Measurements from ENCODE around the gene RAB25.

RAB25 gene

DNA sequence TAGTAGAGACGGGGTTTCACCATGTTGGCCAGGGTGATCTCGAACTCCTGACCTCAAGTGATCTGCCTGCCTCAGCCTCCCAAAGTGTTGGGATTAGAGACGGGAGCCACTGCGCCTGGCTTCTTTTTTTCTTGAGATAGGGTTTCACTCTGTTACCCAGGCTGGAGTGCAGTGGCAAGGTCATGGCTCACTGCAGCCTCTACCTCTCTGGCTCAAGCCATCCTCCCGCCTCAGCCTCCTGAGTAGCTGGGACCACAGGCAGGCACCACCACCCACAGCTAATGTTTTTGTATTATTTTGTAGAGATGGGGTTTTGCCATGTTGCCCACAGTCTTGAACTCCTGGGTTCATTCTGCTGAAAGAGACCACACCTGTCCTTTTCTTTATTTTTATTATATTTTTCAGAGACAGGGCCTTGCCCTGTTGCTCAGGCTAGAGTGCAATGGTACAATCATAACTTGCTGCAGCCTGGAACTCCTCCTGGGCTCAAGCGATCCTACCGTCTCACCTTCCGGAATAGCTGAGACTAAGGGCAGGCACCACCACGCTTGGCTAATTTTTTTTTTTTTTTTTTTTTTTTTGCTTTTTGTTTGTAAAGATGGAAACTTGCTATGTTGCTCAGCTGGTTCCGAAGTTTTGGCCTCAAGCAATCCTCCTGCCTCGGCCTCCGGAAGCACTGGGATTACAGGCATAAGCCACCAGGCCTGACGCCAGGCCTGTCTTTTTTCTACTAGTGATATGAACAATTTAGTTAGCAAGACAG is 56.6 kb downstream of the RAB25 start:
- no peak for DNase-seq (ENCODE audit: low spot score)

DNA sequence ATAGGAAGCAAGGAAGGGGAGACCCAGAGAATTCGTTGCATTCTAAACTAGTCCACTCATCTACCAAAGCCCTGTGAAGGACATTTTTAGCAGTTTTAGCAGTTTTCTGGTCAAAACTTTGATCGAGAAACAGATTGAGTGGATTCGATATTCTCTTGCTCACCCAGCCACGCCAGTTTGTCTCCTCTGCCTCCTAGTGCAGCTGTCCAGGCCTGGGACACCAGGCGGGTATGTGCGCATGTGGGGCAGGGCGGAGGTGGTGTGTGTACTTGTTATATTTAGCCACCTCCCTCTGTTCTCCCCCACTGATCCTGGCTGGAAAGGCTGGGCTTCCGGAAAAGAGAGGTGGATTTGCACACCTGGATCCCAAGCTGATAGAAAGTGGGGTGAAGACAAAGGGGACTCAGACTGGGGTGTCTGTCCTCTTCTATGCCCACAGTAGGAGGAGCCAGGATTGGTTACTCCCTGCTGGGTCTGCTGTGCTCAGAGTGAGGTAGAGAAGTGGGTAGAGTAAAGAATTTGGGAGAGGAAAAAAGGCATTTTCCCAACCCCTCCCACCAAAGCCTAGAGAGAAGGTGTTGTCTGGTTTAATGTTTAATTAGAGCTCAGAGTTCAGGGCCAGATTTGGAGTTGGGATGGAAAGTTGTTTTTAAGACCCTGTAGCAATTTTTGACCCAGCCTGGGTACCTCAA is 57.4 kb downstream of the RAB25 start:
- DNase-seq (ENCODE audit: low spot score): no peak

- DNase-seq (ENCODE audit: low spot score): peak; percentile 70
These were observed 58.7 kb downstream of the RAB25 start for GRCh38 chr1:156119503-156120209.

Measured in kidney capillary endothelial cell (primary cell).